Mucosa of gallbladder (tissue), 1 donor: ENCODE measurements around the gene MFAP4. TPM values are rescaled to one million over a fixed set of nuclear protein-coding genes. Genes with fewer than 3 reads are reported as not detected.

Experiments used
- DNase-seq: peaks from one replicate; pipeline ENCODE4 v3.0.0-alpha.2; 2020; ENCODE audit warnings: low spot score
- total RNA-seq: library from RNA; stranded (reverse); gene quantifications from one replicate; pipeline ENCODE4 v1.2.1, GENCODE V29; 2021
- donor health status: DM: no; HTN: no; CAD: no.

The MFAP4 gene
- total RNA-seq, 1 donor from 2014 or later, result 303 TPM

DNA sequence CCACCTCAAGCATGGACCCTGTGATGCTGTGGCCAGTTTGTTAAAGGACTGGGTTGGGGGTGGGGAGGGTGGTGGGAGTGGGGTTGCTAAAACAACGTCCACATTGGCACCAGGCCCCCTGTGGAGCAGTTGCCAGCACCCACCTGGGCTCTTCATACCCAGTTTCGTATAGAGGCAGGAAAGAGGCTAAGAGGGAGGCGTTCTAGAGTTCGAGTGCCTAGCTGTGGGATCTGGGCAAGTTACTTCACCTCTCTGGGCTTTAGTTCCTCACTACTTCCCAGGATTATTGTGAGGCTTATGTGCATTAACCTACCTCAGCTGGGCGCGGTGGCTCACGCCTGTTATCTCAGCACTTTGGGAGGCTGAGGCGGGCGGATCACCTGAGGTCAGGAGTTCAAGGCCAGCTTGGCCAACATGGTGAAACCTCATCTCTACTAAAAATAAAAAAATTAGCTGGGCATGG, 1.4 kb downstream of the MFAP4 start:
- no peak for DNase-seq

DNA sequence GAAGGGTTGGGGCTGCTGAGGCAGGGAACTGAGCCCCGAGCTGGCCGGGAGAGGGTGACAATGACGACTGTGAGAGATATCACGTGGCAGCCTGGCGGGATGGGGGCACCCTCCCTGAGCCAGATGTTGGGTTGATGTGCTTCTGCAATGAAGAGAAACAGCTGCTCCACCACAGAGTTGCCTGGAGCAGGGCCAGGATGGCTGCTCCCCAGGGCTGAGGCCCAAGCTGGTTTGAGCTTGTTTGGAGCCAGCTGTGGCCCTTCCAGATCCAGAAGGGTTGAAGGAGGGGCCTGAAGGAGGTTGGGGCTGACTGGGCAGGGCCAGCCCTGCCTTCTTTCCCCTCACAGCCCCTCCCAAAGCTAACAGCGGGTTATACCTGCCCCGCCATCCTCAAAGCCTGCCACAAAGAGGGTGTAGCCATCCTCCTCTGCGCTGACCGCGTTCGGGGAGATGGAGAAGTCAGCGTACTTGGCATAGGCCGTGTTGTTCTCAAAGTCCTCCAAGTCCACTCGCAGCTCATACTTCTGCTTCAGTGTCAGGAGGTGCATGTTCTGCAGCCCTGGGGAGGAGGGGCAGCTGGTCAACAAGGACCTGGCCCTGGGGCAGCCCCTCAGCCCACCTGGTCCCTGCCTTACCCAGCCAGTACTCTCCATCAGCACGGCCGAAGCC, 2.1 kb downstream of the MFAP4 start:
- peak; percentile 81 for DNase-seq

DNA sequence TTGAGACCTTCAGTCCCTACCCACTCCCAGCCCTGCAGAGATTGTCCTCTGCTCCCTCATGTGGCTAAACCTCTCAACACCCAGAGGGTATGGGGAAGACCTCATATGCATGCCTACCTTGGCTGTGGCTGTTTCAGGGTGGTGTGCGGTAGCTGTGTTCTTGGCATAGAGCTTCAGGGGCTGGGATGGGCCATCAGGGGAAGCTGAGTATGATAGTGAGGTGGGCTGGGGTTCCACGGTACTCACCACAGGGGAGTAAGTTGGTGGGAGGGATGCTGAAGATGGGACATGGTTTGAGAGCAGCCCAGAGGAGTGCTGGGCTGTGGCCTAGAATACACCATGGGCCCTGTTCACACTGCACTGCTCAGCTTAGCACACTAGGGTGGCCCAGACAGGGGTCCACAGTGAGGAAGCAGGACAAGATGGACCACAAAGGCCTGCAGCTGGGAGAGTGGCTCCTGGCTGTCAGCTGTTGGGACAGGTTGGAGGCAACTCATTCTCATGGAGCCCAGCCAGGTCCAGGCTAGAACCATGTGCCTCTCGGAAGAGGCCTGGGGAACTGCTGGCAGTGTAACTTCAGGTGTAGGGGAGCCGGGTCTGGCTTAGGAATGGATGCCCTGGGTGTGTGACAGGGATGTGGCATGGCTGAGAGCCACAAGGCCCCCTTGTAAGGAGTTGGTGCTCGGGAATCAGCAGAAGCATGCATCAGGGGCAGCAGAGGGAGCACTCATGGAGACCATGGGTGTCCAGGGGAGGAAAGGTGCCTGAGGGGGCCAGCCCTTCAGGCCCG, 3.1 kb downstream of the MFAP4 start:
- no peak for DNase-seq

DNA sequence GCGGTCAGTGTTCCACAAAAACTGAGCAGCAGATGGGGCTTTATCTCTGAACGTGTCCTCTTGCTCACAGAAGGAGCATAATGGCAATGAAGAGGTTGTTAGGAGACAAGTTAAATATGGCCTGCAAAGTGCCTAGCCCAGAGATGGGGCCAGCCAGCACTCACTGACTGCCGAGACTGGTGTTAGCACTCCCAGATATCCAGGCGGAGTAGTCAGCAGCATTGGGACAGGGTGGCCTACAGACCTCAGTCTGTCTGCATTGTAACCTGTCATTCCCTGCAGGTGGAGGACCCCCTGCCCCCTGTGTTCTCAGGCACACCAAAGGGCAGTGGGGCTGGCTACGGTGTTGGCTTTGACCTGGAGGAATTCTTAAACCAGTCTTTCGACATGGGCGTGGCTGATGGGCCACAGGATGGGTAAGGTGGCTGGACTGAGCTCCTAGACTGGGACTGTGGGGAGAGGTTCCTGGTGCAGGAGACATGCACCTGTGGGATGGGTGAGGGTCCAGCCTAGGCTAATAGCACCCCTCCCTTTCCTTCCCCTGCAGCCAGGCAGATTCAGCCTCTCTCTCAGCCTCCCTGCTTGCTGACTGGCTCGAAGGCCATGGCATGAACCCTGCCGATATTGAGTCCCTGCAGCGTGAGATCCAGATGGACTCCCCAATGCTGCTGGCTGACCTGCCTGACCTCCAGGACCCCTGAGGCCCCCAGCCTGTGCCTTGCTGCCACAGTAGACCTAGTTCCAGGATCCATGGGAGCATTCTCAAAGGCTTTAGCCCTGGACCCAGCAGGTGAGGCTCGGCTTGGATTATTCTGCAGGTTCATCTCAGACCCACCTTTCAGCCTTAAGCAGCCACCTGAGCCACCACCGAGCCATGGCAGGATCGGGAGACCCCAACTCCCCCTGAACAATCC, 4.2 kb downstream of the MFAP4 start:
- no peak for DNase-seq

DNA sequence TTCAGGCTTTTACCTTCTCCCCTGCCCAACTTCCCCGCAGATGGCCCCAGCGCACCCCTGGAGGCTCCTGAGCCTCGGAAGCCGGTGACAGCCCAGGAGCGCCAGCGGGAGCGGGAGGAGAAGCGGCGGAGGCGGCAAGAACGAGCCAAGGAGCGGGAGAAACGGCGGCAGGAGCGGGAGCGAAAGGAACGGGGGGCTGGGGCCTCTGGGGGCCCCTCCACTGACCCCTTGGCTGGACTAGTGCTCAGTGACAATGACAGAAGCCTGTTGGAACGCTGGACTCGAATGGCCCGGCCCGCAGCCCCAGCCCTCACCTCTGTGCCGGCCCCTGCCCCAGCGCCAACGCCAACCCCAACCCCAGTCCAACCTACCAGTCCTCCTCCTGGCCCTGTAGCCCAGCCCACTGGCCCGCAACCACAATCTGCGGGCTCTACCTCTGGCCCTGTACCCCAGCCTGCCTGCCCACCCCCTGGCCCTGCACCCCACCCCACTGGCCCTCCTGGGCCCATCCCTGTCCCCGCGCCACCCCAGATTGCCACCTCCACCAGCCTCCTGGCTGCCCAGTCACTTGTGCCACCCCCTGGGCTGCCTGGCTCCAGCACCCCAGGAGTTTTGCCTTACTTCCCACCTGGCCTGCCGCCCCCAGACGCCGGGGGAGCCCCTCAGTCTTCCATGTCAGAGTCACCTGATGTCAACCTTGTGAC, 5.1 kb downstream of the MFAP4 start:
- DNase-seq, result no peak

- DNase-seq, result no peak
These were observed 5.6 kb downstream of the MFAP4 start for GRCh38 chr17:19381361-19381740.

GRCh38 chr17:19380481-19381301, 6.3 kb downstream of the MFAP4 start:
- no peak for DNase-seq

DNA sequence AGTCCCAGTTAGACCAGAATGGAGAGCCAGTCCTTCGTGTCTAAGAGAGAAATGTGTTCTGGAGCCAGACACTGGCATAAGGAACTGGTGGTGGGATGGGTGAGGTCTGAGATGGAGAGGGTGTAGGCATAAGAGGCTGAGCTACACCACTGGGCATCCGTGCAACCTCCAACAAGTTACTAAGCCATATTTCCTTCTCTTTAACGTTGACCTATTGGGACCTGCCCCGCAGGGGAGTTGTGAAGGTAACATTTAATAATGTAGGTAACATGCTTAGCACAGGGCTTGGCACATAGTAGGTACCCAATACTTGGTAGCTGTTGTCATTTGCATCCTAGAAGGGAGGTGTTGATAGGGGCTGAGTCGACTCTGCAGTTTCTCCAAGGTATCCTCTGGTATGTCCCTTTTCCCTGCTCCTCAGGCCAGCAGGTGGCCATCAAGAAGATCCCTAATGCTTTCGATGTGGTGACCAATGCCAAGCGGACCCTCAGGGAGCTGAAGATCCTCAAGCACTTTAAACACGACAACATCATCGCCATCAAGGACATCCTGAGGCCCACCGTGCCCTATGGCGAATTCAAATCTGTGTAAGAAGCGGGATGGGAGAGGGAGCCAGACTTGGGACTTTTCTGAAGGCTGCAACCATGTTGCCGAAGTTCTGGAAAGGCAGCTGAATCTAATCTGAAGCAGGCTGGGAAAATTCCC, 7.5 kb downstream of the MFAP4 start:
- DNase-seq, result no peak

GRCh38 chr17:19378416-19379360, 8.3 kb downstream of the MFAP4 start, which contains the start of gene MAPK7:
MAPK7 (plus strand) TSS chr17:19378498; CDS start chr17:19378901, 403 bp downstream.
- DNase-seq, result no peak

DNA sequence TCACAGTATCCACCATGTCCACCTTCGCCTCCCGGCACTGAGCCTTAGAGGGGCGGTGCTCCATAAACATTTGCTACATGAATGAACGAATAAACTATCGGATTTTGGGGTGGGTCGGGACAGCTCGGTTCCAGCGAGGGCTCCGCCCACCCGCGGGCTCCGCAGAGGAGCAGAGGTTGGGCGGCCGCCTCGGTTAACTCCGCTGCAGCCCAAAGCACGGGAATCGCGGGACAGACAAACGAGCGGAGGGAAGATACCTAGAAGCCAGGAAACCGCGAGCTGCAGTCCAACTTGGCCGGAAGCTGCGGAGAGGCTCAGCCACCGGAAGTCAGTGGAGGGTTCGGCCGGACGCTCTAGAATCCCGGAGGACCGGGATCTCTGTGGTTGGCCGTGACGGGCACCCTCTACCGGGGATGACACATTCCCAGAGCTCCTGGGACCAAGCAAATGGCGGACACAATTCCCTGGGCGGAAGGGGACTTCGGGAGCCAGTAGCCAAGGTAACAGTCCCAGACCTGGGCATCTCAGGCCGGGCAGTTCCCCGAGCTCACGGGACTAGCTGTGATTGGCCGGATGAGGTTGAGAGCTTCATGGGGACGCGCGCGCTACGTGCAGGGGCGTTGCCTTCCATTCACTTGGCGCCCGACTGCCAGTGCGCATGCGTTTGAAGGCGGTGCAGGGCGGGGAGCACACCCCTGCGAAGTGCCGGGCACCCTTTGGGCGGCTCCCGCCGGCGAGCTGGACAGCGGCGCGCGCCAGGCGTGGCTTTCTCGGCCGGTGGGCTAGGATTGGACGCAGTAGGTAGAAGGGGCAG, 9.2 kb downstream of the MFAP4 start:
- peak; percentile 98 for DNase-seq

DNA sequence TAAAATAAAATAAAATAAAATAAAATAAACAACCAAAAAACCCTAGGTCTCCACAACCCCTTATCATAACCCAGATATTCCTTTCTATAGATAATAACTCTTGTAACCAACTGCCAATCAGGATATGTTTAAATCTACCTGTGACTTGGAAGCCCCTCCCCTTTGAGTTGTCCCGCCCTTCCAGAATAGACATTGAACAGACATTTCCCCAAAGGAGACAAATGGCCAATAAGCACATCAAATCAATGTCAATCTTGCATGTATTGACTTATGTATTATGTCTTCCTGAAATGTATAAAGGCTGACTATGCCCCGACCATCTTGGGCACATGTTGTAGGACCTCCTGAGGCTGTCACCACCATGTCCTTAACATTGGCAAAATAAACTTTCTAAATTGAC, 10.2 kb downstream of the MFAP4 start:
- no peak for DNase-seq

DNA sequence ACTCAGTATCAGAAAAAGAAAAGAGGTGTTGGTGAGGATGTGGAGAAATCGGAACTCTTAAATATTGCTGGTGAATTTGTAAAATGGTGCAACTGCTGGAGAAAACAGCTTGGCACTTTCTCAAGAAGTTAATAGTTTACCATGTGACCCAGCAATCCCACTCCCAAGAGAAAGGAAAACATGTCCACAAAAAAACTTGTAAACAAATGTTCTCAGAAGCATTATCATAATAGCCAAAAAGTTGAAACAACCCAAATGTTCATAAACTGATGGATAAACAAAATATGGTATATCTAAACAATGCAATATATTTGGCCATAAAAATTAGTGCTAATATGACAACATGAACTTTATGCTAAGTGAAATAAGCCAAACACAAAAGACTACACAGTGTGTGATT, 11.3 kb downstream of the MFAP4 start:
- no peak for DNase-seq

GRCh38 chr17:19374136-19374535, 12.9 kb downstream of the MFAP4 start:
- no peak for DNase-seq

DNA sequence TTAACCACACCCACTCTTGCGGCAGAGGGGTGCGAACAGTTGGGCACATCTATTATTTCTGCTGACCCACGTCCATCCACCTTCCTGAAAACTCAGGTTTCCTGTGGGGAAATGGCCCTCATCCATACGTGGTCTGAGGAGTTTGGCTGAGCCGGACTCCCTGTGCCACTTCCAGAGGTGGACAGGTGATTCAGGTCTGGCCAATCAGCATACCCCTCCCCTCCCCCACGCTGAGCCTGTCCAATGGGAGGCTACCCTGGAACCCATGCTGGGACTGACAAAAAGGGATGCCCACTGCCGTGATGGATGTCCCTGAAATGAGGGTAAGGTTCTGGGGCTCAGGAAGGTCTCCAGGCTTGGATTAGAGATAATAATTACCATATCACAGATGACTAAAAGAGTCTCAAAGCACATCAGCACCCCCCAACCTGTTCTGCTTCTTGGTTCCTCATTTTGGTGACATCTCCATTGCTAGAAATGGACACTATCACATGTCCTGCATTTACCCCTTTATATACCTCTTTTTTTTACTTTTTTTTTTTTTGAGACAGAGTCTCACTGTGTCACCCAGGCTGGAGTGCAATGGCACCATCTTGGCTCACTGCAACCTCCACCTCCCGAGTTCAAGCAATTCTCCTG, 14.0 kb downstream of the MFAP4 start:
- DNase-seq, result no peak

GRCh38 chr17:19372439-19372838, 14.6 kb downstream of the MFAP4 start:
- DNase-seq, result no peak

DNA sequence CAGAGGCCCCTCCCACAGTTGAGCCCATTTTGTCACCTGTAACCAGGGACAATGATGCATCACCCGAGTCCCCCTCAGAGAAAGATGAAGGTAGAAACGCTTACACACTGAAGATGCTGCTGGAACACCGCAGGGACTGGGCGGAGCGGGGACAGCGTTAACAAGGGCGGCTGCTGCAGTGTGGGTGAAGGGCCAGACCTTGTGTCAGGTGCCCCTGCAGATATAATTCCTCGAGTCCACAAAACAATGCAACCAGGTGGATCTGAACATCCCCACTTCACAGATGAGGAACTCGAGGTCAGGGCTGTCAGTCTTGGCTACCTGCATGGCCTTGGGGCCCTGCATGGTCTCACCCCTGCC, 15.0 kb downstream of the MFAP4 start:
- DNase-seq, result no peak

DNA sequence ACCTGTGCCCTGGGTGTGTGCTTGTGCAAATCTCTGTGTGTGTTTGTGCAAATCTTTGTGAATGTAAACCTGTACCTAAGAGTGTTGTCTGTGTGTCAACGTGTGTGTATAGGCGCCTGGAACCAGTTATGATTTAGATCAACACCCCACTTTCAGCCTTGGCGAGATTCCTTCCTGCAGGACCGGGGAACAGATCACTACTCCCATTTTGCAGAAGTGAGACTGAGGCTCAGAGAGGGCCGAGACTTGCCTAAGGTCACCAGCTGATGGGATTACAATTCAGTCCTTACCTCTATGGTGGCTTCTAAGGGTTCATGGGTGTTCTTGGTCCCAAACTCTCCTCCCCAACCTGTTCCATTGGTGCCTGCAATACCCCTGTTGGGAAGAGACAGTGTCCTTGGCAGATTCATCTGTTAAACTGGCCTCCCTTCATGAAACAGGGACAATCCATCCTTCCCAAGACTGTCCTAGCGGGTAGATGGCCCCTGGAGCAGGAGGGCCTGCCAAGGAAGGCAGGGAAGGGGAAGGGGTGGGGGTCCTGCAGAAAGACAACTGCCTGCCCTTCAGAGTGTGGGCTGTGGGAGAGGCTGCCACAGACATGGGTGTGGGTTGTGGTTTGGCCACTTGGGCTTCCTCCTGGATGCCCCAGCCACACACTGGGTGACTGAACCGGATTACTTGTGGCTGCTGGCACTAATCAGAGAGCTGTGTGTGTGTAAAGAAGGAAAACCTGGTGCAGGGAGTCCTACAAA, 15.6 kb downstream of the MFAP4 start:
- DNase-seq, result no peak
